Rectal smooth muscle tissue (tissue), 1 donor: ENCODE results near the gene KIF19.

Experiments used
- H3K27ac ChIP-seq: one replicate; pipeline ENCODE4 v1.7.0; 2013; ENCODE audit warnings: low read depth, low read length, inconsistent platforms
- H3K27me3 ChIP-seq: one replicate; pipeline ENCODE4 v1.7.0; 2013; ENCODE audit warnings: low read length; ENCODE audit not compliant: control insufficient read depth, insufficient read depth
- H3K36me3 ChIP-seq: one replicate; pipeline ENCODE4 v1.7.0; 2013; ENCODE audit warnings: low read length; ENCODE audit not compliant: control insufficient read depth, insufficient read depth
- H3K4me1 ChIP-seq: one replicate; pipeline ENCODE4 v1.7.0; 2013; ENCODE audit warnings: low read length; ENCODE audit not compliant: control insufficient read depth, insufficient read depth
- H3K4me3 ChIP-seq: one replicate; pipeline ENCODE4 v1.7.0; 2013; ENCODE audit warnings: low read length
- H3K9ac ChIP-seq: one replicate; pipeline ENCODE4 v1.7.0; 2013; ENCODE audit warnings: low read length

KIF19 gene

GRCh38 chr17:74389937-74390679 is 64.1 kb downstream of the KIF19 start:
- H3K4me3 ChIP-seq, result no peak overlapping the region
- H3K27me3 ChIP-seq, result no peaks in the 10 kb centered on the region
- H3K9ac ChIP-seq, result no peak overlapping the region
- no peaks in the 10 kb centered on the region for H3K4me1 ChIP-seq
- H3K36me3 ChIP-seq, result no peaks in the 10 kb centered on the region
- no peak overlapping the region for H3K27ac ChIP-seq

DNA sequence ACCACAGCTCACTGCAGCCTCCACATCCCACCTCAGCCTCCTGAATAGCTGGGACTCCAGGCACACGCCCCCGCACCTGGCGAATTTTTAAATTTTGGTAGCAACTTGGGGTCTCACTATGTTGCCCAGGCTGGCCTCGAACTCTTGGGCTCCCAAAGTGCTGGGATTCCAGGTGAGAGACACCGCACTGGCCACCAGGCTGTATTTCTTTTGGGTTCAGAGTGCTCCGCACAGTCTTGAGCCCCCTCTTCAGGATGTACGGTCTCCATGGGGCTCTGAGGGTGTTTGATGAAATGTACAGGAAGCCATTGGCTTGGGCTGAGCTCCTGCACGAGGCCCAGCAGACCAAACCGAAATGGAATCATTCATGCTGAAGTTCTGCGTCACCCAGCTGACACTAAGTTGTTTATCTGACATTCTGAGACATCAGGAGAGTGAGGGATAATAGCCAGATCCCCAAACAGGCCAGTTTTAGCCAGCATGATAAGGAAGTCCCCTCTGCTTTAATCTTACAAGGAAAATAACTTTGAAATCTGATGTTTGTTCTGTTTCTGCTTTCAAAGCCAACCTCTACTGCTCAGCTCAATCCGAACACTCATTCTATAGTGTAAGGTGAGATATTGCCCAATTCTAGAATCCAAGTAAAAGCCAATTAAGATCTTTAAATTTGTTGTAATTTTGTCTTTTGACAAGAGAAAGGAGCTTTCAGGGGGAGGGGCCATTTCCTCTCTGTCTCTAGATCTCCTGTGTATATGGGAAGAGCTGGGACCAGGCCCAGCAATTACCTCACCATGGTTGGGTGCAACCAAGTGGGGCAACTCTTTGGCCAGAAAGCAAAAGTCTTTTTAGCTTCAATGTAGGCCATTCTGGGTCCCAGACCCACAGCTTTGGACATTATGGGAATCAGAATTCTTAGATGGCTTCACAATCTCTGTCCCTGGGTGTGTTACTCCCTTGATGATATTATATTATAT is 64.9 kb downstream of the KIF19 start:
- Histone ChIP-seq H3K4me3 (no peak overlapping the region), H3K27ac (no peak overlapping the region), H3K4me1 (no peaks in the 10 kb centered on the region), H3K36me3 (no peaks in the 10 kb centered on the region), H3K9ac (no peak overlapping the region), H3K27me3 (no peaks in the 10 kb centered on the region)

- Histone ChIP-seq H3K27ac (no peak overlapping the region), H3K4me3 (no peak overlapping the region), H3K36me3 (no peaks in the 10 kb centered on the region)
Measured at GRCh38 chr17:74391771-74392170, 65.7 kb downstream of the KIF19 start.

DNA sequence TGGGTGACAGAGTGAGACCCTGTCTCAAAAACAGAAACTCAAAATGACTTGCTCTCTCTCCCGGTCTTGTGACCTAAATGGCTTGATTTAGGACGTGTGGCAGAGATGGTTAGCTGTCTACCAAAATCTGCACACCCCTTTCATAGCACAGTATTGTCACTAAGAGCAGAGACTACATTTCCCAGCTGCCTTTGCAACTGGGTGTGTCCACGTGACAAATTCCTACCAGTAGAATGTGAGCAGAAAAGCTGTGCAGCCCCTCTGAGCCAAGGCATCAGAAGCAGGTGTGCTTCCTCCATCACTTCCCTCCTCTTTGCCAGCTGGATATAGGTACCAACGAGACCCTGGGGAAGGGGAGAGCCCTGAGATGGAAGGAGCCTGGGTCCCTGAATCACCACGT is 66.8 kb downstream of the KIF19 start:
- Histone ChIP-seq H3K36me3 (no peaks in the 10 kb centered on the region), H3K4me3 (no peak overlapping the region), H3K9ac (no peak overlapping the region), H3K27me3 (no peaks in the 10 kb centered on the region), H3K4me1 (no peaks in the 10 kb centered on the region), H3K27ac (no peak overlapping the region)

More at GRCh38 chr17:74391771-74392170, 65.7 kb downstream of the KIF19 start:
- Histone ChIP-seq H3K27me3 (no peaks in the 10 kb centered on the region), H3K4me1 (no peaks in the 10 kb centered on the region), H3K9ac (no peak overlapping the region)

DNA sequence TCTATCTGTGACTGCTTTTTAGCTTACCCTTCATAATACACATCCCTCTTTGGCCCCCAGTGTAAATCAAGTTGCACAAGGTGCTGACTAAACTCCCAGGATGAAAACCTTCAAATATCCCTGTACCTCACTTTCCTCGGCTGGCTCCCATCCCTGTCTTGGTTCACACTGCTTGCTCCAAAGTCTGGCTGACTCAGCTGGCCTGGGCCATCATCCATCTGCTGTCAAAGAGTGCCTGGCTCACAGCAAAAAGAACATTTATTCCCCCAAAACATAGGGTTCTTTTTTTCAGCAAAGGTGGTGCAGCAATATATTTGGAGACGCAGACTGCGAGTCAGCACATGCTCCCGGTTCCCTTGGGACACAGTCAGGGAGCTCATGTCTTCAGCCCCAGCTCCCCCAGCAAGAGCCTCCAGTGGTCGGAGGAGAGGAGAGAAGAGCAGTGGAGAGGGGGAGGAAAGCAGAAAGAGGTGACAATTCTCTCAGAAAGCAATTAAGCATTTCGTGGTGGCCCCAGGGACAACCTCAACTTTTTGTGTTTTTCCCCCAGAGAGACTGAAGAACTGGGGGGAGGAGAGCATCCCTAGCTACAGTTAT is 67.4 kb downstream of the KIF19 start:
- Histone ChIP-seq H3K27me3 (no peaks in the 10 kb centered on the region), H3K4me3 (no peak overlapping the region), H3K36me3 (no peaks in the 10 kb centered on the region), H3K27ac (no peak overlapping the region), H3K9ac (no peak overlapping the region), H3K4me1 (no peaks in the 10 kb centered on the region)

GRCh38 chr17:74394275-74394950 is 68.4 kb downstream of the KIF19 start:
- H3K27me3 ChIP-seq, result no peaks in the 10 kb centered on the region
- H3K4me1 ChIP-seq, result no peaks in the 10 kb centered on the region
- H3K9ac ChIP-seq, result no peak overlapping the region
- no peak overlapping the region for H3K4me3 ChIP-seq
- H3K27ac ChIP-seq, result no peak overlapping the region
- H3K36me3 ChIP-seq, result no peaks in the 10 kb centered on the region

DNA sequence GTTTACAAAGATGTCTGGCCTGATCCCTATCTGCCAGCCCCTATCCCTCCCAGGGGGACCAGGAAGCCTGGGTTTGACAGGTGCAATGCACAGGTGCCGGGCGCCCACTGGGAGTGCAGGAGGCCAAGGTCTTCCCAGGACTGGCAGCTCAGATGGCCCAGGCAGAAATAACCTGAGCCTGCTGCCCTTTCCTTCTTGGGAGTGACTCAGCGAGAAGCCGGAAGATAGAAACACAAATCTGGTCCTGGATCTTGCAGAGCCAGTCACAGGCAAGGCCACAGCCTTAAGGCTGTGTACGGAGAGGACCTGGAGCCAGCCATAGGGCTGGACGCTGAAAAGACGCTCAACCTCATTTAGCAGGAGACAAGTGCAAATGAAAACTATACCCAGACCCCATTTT is 69.0 kb downstream of the KIF19 start:
- Histone ChIP-seq H3K27ac (no peak overlapping the region), H3K4me3 (no peak overlapping the region), H3K4me1 (no peaks in the 10 kb centered on the region), H3K27me3 (no peaks in the 10 kb centered on the region), H3K9ac (no peak overlapping the region), H3K36me3 (no peaks in the 10 kb centered on the region)

DNA sequence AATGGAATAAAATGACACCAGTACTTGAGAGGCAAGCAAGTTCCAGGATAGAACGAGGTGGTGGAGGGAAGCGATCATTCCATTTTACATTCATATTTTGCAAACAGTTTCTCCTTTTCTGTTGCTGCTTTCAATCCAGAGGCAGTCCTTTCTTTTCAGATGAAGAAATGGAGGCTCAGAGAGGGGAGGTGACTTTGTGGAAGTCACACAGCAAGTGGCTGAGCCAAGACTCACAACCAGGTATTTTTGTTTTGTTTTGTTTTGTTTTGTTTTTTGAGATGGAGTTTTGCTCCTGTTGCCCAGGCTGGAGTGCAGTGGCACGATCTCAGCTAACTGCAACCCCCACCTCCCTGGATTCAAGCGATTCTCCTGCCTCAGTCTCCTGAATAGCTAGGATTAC is 70.5 kb downstream of the KIF19 start:
- H3K27ac ChIP-seq, result no peak overlapping the region
- no peak overlapping the region for H3K4me3 ChIP-seq
- no peaks in the 10 kb centered on the region for H3K36me3 ChIP-seq
- H3K4me1 ChIP-seq, result no peaks in the 10 kb centered on the region
- H3K9ac ChIP-seq, result no peak overlapping the region
- no peaks in the 10 kb centered on the region for H3K27me3 ChIP-seq

DNA sequence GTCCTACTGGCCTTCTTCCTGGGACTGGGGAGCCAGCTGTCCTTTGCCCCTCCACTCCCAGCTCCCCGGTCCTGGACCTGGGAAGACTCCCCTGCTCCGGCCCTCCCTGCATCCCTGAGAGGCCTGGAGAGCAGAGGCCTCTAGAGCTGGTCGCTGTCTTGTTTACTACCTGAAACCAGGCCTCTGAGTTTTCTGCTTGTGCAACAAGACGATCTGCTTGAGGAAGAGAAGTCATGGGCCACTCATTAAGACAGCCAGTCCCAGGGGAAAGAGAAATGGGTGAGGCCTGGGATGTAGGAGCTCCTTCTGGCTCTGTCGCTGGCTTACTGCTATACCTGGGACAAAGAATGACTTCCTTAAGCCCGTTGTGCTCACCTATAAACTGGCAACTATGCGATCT is 76.0 kb downstream of the KIF19 start:
- H3K4me1 ChIP-seq, result no peaks in the 10 kb centered on the region
- H3K4me3 ChIP-seq, result no peak overlapping the region
- H3K9ac ChIP-seq, result no peak overlapping the region
- H3K36me3 ChIP-seq, result no peaks in the 10 kb centered on the region
- no peak overlapping the region for H3K27ac ChIP-seq
- H3K27me3 ChIP-seq, result no peaks in the 10 kb centered on the region

DNA sequence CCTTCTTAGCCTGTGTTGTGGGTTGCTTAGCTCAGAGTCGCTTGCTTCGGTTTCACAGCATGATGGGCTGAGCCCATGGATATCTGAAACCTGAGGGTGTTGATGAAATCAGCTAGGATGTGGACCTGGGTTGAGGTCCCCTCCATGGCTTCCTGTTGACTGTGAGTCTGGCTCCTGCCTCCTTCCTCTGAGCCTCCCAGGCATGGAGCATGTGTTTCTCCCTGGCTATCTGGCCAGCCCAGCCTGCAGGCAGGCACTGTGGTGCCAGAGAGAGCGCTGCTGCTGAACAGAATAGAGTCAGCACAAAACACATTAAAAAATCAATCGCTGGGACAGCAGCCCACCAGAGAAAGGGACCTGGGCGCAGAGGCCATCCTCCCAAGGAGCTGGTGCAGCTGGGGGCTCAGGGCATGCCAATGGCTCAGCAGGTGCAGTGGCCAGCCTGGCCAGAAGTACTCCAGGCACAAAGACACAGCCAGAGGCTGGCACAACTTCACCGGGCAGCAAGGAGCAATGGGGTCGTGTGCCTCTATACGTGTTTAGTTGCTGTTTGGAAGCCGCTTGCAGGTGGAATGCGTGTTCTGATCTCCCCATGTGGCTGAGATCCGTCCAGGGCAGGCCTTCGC is 77.6 kb downstream of the KIF19 start:
- H3K27ac ChIP-seq, result no peak overlapping the region
- no peak overlapping the region for H3K4me3 ChIP-seq
- no peaks in the 10 kb centered on the region for H3K27me3 ChIP-seq
- no peak overlapping the region for H3K9ac ChIP-seq
- H3K36me3 ChIP-seq, result no peaks in the 10 kb centered on the region
- H3K4me1 ChIP-seq, result no peaks in the 10 kb centered on the region

DNA sequence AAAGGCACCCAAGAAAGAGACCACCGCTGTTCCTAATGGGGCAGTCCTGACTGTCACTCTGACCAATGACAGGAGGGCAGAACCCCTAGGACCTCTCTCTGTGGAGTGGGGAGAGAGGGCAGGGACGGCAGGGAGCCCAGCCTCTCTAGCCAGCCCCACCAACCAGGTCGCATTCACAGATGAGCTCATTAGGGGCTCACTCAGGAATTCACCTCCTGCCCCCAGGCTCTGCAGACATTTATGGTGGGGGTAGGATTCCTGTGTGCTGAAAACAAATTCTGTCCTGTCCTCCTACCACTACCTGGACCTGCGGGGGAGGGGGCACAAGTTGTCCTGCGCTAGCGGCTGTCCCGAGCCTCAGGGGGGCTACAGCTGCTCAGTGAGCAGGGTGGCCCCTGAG is 78.2 kb downstream of the KIF19 start:
- Histone ChIP-seq H3K9ac (no peak overlapping the region), H3K27me3 (no peaks in the 10 kb centered on the region), H3K36me3 (no peaks in the 10 kb centered on the region), H3K4me3 (no peak overlapping the region), H3K4me1 (no peaks in the 10 kb centered on the region), H3K27ac (no peak overlapping the region)

- no peaks in the 10 kb centered on the region for H3K4me1 ChIP-seq
- H3K4me3 ChIP-seq, result no peak overlapping the region
- no peak overlapping the region for H3K27ac ChIP-seq
- no peak overlapping the region for H3K9ac ChIP-seq
- no peaks in the 10 kb centered on the region for H3K36me3 ChIP-seq
- H3K27me3 ChIP-seq, result no peaks in the 10 kb centered on the region
Measured at GRCh38 chr17:74404789-74405188, 78.8 kb downstream of the KIF19 start.
